Measurements from ENCODE around the gene TRAPPC12.
"Not testable (repeated sequence)": the region's sequence is repeated elsewhere in the genome, so short reads cannot be mapped to it uniquely, and the experiment has no call there.

The TRAPPC12 gene

DNA sequence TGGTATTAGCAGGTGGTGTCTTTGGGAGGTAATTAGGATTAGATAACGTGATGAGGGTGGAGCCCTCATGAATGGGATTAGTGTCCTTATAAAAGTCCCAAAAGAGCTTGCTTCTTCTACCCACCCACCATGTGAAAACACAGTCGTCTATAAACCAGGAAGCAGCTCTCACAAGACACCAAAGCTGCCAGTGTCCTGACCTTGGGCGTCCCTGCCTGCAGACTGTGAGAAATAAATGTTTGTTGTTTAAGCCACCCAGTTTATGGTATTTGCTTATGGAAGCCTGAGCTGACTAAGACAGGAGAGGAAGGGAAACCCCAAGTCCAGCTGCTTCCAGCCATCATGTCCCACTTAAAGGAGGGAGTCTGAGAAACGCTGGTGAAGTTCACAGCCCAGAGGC, 126.3 kb downstream of the TRAPPC12 start:
- DNase-seq (ENCODE audit: low read depth in 2 of 2) = no peak

DNA sequence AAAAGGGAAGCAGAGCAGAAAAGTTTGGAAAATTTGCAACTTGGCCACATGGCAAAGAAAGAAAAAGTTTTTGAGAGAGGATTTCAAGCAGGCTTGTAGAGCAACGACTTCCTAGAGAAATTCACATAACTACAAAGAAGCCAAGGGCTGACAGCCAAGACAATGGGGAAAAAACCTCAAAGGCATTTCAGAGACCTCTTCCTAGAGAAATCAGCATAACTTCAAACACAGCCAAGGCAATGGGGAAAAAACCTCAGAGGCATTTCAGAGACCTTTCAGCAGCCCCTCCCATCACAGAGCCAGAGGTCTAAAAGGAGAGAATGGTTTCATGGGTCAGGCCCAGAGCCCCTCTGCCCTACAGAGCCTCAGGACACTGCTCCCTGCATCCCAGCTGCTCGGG, 132.6 kb downstream of the TRAPPC12 start:
- DNase-seq (ENCODE audit: low read depth in 2 of 2) = no peak

- DNase-seq (ENCODE audit: low read depth in 2 of 2) = no peak
Observed at GRCh38 chr2:3513026-3513810, 133.7 kb downstream of the TRAPPC12 start.

- DNase-seq (ENCODE audit: low read depth in 2 of 2) = not testable (repeated sequence)
Observed at GRCh38 chr2:3515438-3515837, 135.9 kb downstream of the TRAPPC12 start.

DNA sequence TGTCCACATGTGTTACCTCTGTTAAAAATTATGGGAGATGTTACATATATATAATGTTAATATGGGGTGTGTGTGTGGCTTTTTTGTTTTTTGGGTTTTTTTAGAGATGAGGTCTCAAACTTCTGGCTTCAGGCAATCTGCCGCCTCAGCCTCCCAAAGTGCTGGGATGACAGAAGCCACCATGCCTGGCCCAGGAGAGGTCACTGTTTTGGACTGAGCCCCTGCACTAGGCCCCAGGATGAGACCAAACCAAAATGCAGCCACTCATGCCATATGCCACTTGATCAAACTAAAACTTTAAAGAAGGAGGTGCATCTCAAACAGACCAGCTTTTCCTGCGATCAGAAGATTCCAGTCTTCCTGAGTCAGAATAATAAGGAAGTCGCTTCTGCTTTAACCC, 137.3 kb downstream of the TRAPPC12 start:
- DNase-seq (ENCODE audit: low read depth in 2 of 2) = no peak

GRCh38 chr2:3517948-3518495, 138.5 kb downstream of the TRAPPC12 start:
- DNase-seq (ENCODE audit: low read depth in 2 of 2) = no peak

- peak; percentile 97 to 98 for DNase-seq (ENCODE audit: low read depth in 2 of 2)
Observed at GRCh38 chr2:3518496-3519254, 139.2 kb downstream of the TRAPPC12 start.

- peak; percentile 42 to 50 for DNase-seq (ENCODE audit: low read depth in 2 of 2)
Observed at GRCh38 chr2:3519255-3520205, 140.0 kb downstream of the TRAPPC12 start, which contains the start of gene ADI1. ADI1 (minus strand) TSS chr2:3519531; CDS start chr2:3519487, 44 bp downstream.

DNA sequence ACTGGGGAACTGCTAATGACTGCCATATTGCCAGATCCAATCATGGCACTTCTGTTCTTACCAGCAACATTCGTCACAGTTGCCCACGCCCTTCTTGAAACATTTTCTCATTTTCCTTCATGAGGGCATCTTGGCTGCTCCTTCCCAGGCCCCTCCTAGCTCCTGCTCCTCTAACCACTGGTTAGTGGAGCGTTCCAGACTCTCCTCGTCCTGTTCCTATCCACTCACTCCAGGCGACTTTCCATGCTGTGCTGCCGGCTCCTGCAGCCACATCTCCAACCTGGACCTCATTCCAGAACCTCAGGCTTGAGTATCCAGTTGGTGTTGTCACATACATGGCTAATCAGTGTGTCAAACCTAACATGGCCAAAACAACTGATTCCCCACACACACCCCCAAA, 141.1 kb downstream of the TRAPPC12 start:
- no peak for DNase-seq (ENCODE audit: low read depth in 2 of 2)

DNA sequence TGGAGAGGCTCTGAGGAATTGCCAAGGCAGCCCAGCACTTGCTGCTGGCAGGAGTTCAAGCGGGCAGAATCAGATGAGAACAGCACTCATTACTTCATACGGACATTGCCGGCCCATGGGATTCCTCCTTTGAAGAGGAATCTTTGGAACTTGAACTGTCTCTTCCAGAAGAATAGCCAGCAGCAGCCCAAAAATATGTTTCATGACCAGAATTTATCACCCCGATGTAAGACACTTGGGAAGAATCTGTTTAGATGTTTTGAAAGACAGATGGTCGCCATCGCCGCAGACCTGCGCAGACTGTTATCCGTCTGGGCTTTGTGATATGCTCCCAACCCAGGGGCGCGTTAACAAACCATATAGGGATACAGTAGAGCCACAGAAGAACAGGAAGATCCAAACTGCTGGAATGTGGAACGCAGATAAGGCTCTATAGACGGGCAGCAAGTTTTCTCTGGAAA, 143.5 kb downstream of the TRAPPC12 start:
- DNase-seq (ENCODE audit: low read depth in 2 of 2) = no peak

- DNase-seq (ENCODE audit: low read depth in 2 of 2) = no peak
Observed at GRCh38 chr2:3523551-3524041, 144.1 kb downstream of the TRAPPC12 start.

- DNase-seq (ENCODE audit: low read depth in 2 of 2) = no peak
Observed at GRCh38 chr2:3526871-3527270, 147.4 kb downstream of the TRAPPC12 start.

GRCh38 chr2:3527886-3528785, 148.6 kb downstream of the TRAPPC12 start:
- DNase-seq (ENCODE audit: low read depth in 2 of 2) = no peak
